Measurements from ENCODE around the gene CERKL.

Gene CERKL

GRCh38 chr2:181623159-181623558, 33.7 kb downstream of the CERKL start:
- DNase-seq: no peak

GRCh38 chr2:181621779-181622490, 35.0 kb downstream of the CERKL start:
- no peak for DNase-seq

GRCh38 chr2:181619516-181619915, 37.4 kb downstream of the CERKL start:
- DNase-seq: no peak

- DNase-seq: no peak
Observed at GRCh38 chr2:181616715-181617114, 40.2 kb downstream of the CERKL start.

GRCh38 chr2:181614874-181615638, 41.8 kb downstream of the CERKL start:
- no peak for DNase-seq

- no peak for DNase-seq
Observed at GRCh38 chr2:181613241-181613640, 43.7 kb downstream of the CERKL start.

- no peak for DNase-seq
Observed at GRCh38 chr2:181607629-181608590, 49.0 kb downstream of the CERKL start.

GRCh38 chr2:181605889-181606837, 50.7 kb downstream of the CERKL start:
- no peak for DNase-seq

- no peak for DNase-seq
Observed at GRCh38 chr2:181602017-181602416, 54.9 kb downstream of the CERKL start.

GRCh38 chr2:181596556-181596955, 60.3 kb downstream of the CERKL start:
- no peak for DNase-seq

GRCh38 chr2:181594322-181594721, 62.6 kb downstream of the CERKL start:
- DNase-seq: no peak

- DNase-seq: no peak
Observed at GRCh38 chr2:181589779-181590178, 67.1 kb downstream of the CERKL start.

- no peak for DNase-seq
Observed at GRCh38 chr2:181588546-181588945, 68.4 kb downstream of the CERKL start.

- no peak for DNase-seq
Observed at GRCh38 chr2:181586569-181587081, 70.3 kb downstream of the CERKL start.

GRCh38 chr2:181585732-181586131, 71.2 kb downstream of the CERKL start:
- DNase-seq: no peak

GRCh38 chr2:181581534-181581933, 75.4 kb downstream of the CERKL start:
- no peak for DNase-seq

GRCh38 chr2:181578829-181579228, 78.1 kb downstream of the CERKL start:
- no peak for DNase-seq

GRCh38 chr2:181576431-181576830, 80.5 kb downstream of the CERKL start:
- no peak for DNase-seq

GRCh38 chr2:181575650-181576025, 81.3 kb downstream of the CERKL start:
- no peak for DNase-seq

- DNase-seq: no peak
Observed at GRCh38 chr2:181575024-181575649, 81.8 kb downstream of the CERKL start.

- DNase-seq: no peak
Observed at GRCh38 chr2:181574321-181574720, 82.6 kb downstream of the CERKL start.

All from activated T-cell treated with anti-CD3 and anti-CD28 coated beads, Interleukin-2, amount 50 U/mL, for 1 hour (primary cell).